ENCODE measurements around the gene BFSP2. TPM values are rescaled to one million over a fixed set of nuclear protein-coding genes. Genes with fewer than 3 reads are reported as not detected.
"Not testable (repeated sequence)": the region's sequence is repeated elsewhere in the genome, so short reads cannot be mapped to it uniquely, and the experiment has no call there.

BFSP2 gene
- total RNA-seq, 1 experiment from 2014 or later: not detected

DNA sequence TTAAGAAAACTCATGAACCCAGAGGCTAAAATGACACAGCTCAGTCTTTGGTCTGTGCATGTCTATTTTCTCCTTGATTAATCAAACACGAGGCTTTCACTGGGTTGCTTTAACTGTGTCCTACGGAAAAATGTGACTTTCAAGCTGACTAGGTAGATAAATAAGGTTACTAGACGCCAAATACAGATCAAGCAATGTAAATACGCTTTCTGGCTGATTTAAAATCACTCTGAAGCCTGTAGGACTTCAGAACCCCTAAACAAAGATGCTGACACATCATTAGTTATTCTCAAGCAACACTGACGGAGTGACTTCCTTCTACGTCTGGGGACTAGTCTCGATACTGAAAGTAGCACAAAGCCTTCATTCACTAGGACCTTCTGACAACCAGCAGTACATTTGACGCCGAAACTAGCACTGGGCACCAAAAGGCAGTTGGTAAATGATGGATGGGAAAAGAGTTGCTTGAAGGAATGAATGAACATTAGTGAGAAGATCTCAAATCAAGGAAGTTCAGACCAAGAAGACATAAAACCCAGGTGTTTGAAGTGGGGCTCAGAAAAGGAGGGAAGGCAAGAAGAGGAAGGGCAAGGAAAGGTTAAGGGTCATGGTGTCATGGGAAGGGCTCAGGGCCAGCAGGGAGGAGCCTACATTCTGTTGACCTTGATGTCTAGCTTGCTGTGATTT, 106.5 kb downstream of the BFSP2 start:
- no peak overlapping the region for H3K27ac ChIP-seq
- H3K36me3 ChIP-seq: no peaks in the 10 kb centered on the region
- H3K9me3 ChIP-seq (replicated peaks): no peaks in the 10 kb centered on the region
- H3K27me3 ChIP-seq: no peaks in the 10 kb centered on the region
- no peak for DNase-seq
- peak overlapping the region; percentile 3; the same call in 1 of the 2 replicates for H3K4me3 ChIP-seq
- peaks cover 15% of the 10 kb centered on the region; the same call in 1 of the 2 replicates for H3K4me1 ChIP-seq

DNA sequence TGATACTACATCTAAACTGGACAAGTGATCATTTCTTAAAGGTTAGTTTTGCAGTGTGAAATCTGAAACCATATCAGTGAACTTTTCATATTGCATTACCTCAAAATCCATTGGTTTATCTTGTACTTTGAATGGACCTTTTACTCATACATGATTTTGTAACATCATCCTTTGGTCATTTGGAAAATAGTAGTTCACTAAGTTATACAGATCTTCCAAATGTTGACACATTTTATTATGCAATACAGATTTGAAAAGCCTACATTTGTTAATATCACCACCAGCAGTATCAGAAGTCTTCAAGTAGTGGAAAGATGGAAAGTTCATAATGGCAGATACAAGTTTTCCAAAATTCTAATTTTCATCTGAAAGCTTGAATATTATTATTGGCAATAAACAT, 109.6 kb downstream of the BFSP2 start:
- DNase-seq: no peak
- peaks cover 15% of the 10 kb centered on the region; the same call in 1 of the 2 replicates for H3K4me1 ChIP-seq
- no peaks in the 10 kb centered on the region for H3K9me3 ChIP-seq (replicated peaks)
- H3K4me3 ChIP-seq: no peak overlapping the region
- H3K36me3 ChIP-seq: no peaks in the 10 kb centered on the region
- no peak overlapping the region for H3K27ac ChIP-seq
- no peaks in the 10 kb centered on the region for H3K27me3 ChIP-seq

DNA sequence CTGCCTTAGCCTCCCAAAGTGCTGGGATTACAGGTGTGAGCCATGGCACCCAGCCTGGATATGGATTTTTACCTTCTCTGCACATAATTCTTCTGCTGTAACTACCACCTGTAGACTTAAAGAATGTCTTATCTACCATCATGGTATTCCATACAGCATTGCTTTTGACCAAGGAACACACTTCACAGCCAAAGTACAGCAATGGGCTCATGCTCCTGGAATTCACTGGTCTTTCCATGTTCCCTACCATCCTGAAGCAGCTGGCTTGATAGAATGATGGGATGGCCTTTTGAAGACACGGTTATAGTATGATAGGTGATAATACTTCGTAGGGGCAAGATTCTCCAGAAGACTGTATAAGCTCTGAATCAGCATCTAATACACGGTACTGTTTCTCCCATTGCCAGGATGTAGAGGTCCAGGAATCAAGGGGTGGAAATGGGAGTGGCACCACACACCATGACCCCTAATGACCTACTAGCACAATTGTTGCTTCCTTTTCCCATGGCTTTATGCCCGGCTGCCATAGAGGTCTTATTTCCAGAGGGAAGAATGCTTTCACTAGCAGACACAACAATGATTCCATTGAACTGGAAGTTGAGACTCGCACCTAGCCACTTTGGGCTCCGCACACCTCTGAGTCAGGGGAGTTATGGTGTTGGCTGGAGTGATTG, 112.7 kb downstream of the BFSP2 start:
- Histone ChIP-seq H3K9me3 (replicated peaks) (no peaks in the 10 kb centered on the region), H3K27ac (no peak overlapping the region), H3K4me1 (no peaks in the 10 kb centered on the region), H3K36me3 (no peaks in the 10 kb centered on the region), H3K4me3 (no peak overlapping the region), H3K27me3 (no peaks in the 10 kb centered on the region)
- DNase-seq: no peak

DNA sequence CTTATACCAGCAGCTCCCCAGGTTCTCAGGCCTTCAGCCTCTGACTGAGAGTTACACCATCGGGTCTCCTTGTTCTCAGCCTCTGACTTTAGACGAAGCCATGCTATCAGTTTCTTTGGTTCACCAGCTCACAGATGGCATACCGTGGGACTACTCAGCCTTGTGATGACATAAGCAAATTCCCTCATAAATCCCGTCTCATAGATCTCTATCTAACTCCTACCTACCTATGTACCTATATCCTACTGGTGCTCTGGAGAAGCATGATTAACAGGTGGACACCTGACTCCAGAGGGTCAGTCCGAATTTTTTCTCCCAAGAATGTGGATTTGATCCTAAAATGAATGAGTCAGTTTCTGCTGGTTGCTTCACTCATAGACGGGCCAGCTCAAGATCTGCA, 114.6 kb downstream of the BFSP2 start:
- Histone ChIP-seq H3K27me3 (no peaks in the 10 kb centered on the region), H3K9me3 (replicated peaks) (no peaks in the 10 kb centered on the region), H3K4me3 (no peak overlapping the region), H3K36me3 (no peaks in the 10 kb centered on the region), H3K27ac (no peak overlapping the region), H3K4me1 (no peaks in the 10 kb centered on the region)
- DNase-seq: no peak

DNA sequence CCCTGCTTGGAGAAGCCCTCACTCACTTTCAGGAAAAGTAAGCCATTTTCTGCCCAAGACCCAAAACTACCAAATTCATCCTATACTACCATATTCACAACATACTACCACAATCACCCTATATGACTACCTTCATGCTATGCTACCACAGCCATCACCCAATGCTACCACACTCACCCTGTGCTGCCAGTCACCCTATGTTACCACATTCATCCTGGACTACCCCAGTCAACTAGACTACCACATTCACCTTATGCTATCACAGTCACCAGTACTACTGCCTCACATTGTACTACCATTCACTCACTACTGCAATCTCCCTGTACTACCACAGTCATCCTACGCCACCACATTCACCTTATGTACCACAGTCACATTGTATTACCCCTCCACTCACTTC, 115.3 kb downstream of the BFSP2 start:
- no peaks in the 10 kb centered on the region for H3K36me3 ChIP-seq
- H3K27ac ChIP-seq: no peak overlapping the region
- no peak overlapping the region for H3K4me3 ChIP-seq
- no peak for DNase-seq
- H3K4me1 ChIP-seq: no peaks in the 10 kb centered on the region
- no peaks in the 10 kb centered on the region for H3K9me3 ChIP-seq (replicated peaks)
- H3K27me3 ChIP-seq: no peaks in the 10 kb centered on the region

DNA sequence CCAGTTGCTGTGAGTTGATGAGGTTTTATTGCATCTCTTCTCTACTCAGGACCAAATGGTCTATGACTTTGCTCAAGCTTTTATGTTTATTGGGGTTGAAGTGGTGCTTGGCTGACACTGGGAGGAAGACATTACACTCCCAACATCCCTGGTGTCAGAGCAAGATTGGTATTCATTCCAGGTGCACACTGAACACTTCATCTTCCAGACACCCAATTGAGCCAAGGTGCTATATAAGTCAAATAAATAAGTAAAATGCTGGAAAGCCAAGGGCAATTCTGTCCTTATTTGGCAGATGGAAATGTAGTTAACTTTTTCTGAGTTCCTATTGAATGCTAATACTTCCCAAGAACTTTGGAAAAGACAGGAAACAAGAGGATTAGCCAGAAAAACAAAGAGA, 120.4 kb downstream of the BFSP2 start:
- Histone ChIP-seq H3K9me3 (replicated peaks) (no peaks in the 10 kb centered on the region), H3K4me1 (no peaks in the 10 kb centered on the region), H3K27me3 (no peaks in the 10 kb centered on the region), H3K4me3 (no peak overlapping the region), H3K36me3 (no peaks in the 10 kb centered on the region), H3K27ac (no peak overlapping the region)
- DNase-seq: no peak

DNA sequence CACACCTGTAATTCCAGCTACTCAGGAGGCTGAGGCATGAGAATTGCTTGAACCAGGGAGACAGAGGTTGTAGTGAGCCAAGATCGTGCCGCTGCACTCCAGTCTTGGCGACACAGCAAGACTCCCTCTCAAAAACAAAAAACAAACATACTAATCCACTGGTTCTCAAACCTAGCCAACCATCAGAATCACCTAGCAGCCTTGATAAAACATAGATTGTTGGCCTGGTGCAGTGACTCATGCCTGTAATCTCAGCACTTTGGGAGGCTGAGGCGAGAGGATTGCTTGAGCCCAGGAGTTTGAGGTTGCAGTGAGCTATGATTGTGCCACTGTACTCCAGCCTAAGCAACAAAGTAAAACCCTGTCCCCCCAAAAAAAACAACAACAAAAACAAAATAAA, 121.1 kb downstream of the BFSP2 start:
- not testable (repeated sequence) for H3K36me3 ChIP-seq; H3K27ac ChIP-seq; H3K4me1 ChIP-seq; H3K4me3 ChIP-seq; H3K27me3 ChIP-seq; H3K9me3 ChIP-seq (replicated peaks); DNase-seq

DNA sequence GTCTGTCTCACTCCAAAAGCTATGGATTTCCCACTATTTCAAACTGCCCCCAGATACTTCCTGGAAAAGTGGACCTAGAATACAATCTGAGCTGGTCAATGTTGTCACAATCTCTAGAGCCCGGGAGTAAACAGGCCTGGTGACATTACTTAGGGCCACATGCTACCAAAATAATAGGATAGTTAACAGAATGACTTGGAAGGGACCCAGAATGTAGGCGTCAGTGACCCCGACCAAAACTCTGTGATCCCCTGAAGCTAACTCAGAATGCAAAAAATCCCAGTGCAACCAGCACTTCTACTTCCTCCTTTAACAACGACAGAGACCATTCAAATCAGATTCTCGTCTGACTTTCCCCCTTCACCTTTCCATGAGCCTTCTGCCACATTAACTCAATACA, 122.1 kb downstream of the BFSP2 start:
- Histone ChIP-seq H3K27me3 (no peaks in the 10 kb centered on the region), H3K27ac (no peak overlapping the region), H3K4me3 (no peak overlapping the region), H3K9me3 (replicated peaks) (no peaks in the 10 kb centered on the region), H3K4me1 (0 out of 2 replicates have a peak, but pooled peaks cover under 1% of the 10 kb centered on the region), H3K36me3 (no peaks in the 10 kb centered on the region)
- DNase-seq: no peak

DNA sequence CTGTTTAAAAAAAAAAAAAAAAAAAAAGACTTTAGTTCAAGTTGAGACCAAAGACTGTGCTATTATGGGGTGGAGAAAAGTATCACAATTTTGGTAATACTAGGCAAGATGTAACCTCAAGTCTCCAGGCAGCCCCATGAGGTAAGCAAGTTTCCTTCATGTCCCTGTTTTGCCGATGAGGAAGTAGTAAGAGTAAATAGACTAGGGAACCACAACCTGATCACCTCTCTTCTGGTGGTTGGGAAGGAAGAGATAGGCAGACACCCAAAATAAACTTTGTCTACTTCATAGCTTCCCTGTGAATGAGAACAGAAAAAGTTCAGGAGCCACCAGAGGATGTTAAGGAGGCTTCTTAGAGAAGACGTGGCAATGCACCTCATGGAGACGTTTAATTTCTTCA, 123.9 kb downstream of the BFSP2 start:
- not testable (repeated sequence) for H3K4me3 ChIP-seq; H3K36me3 ChIP-seq; H3K27ac ChIP-seq; DNase-seq; H3K9me3 ChIP-seq (replicated peaks); H3K4me1 ChIP-seq; H3K27me3 ChIP-seq

Other genes with a start within 250 kb of the BFSP2 start
- 179 and 180 TPM in 2 replicates for gene CDV3, start 173.6 kb downstream of the BFSP2 start, total RNA-seq (2014; rRNA removed; shearing (Covaris generic))